GM13976 (cell line): ENCODE measurements around the gene ZDHHC11B.
"Not testable (repeated sequence)": the region's sequence is repeated elsewhere in the genome, so short reads cannot be mapped to it uniquely, and the experiment has no call there.

ENCODE experiments used
- DNase-seq: peaks from one replicate; pipeline ENCODE4 v3.0.0; 2012; ENCODE audit warnings: low spot score
- in situ Hi-C: fragments of 300-500 bp; cut with MboI; formaldehyde crosslinking; loops from one replicate; pipeline ENCODE4 v1.12.0; 2022; ENCODE audit warnings: low sequenced_read_pairs, mixed read lengths, inconsistent platforms; ENCODE audit not compliant: unreplicated experiment
- TF ChIP-seq, protein P1 (sequence below): IDR thresholded peaks from 2 replicates; pipeline ENCODE4 v1.5.1; 2012; ENCODE audit warnings: borderline replicate concordance, mild to moderate bottlenecking; ENCODE audit not compliant: insufficient read depth; ENCODE audit errors: extremely low read depth, missing control alignments, control extremely low read depth

Gene ZDHHC11B

DNA sequence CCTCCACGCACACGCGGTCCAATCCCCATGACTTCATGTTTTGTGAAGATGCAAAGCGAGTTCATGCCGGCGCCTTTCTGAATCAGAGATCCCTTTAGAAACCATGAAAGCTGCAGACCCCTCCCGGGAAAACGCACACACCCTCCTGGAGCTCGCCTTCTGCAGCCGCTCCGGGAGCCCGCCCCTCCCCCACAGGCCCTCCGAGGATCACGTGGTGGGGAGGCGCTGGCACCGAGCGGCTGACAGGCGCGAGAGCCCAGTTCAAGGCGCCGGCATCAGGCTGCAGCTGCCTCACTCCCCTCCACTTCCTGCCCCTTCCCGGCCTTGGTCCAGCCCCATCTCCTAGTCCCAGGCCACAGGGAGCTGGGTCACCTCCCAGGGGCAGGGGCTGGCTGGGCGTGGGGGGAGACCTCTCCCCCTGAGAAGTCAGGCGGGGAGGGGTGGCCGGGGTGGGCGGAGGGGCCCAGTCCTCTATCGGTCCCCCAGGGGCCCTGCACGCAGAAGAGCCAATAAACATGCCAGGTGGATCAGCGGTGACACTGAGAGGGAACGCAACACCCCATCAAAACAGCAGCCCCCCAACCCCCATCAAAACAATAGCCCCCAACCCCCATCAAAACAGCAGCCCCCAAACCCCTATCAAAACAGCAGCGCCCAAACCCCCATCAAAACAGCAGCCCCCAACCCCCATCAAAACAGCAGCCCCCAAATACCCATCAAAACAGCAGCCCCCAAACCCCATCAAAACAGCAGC is 1.3 kb downstream of the ZDHHC11B start:
- in situ Hi-C loops, DNase-seq: not testable (repeated sequence)

DNA sequence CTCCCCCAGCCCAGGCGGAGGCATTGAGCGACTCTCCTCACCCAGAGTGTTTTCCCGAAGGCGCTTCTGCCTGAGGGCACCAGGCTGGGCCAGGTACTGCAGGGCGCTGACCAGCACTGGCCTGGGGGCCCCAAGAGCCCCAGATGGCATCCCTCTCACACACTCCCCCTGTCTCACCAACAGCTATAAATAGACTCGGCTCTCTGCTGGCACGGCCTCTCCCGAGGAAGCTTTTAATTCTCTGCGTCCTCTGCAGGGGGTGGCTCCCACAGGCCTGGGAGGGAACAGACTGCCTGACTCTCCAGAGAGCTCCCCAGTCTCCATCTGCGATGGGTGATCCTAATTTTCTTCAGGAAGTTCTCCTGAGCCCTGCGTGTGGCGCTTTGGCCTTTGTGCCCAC is 2.2 kb downstream of the ZDHHC11B start:
- in situ Hi-C loops, DNase-seq: not testable (repeated sequence)

DNA sequence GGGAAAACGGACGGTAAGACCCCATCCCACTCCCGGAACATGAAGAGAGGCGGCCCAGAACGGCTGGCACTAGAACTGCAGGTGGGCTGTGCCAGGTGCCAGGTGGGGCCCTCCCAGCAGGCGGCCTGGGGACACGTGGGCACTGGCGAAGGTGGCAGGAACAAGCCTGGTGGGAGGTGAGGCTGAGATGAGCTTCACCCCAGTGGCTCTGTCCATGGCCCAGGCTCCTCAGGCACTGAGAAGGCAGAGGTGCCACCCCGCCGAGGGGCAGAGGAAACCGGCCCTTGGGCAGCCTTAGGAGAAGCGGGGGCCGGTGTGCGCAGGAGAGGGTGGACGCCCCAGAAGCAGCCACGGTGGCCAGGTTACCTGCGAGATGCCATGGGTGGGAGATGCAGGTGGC is 4.0 kb downstream of the ZDHHC11B start:
- in situ Hi-C loops, DNase-seq: not testable (repeated sequence)

DNA sequence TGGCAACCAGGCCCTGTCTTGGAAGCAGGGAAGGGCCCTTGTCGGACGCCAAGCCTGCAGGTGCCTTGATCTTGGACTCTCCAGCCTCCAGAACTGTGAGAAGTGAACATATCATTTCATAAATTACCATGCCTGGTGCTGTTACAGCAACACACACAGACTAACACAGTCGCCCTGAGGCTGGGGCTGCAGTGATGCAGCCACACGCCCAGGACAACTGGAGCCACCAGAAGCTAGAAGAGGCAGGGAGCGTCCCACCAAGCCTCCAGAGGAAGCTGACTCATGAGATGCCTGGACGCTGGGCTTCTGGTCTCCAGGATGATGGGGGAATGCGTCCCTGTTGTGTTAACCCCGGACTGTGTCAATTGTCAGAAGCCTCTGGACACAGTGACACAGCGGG is 5.6 kb downstream of the ZDHHC11B start:
- in situ Hi-C loops, DNase-seq: not testable (repeated sequence)

GRCh38 chr5:778421-778820 is 6.1 kb downstream of the ZDHHC11B start:
- in situ Hi-C loops, DNase-seq: not testable (repeated sequence)

- peak; percentile 14 for DNase-seq
- TF ChIP-seq, protein P1, sequence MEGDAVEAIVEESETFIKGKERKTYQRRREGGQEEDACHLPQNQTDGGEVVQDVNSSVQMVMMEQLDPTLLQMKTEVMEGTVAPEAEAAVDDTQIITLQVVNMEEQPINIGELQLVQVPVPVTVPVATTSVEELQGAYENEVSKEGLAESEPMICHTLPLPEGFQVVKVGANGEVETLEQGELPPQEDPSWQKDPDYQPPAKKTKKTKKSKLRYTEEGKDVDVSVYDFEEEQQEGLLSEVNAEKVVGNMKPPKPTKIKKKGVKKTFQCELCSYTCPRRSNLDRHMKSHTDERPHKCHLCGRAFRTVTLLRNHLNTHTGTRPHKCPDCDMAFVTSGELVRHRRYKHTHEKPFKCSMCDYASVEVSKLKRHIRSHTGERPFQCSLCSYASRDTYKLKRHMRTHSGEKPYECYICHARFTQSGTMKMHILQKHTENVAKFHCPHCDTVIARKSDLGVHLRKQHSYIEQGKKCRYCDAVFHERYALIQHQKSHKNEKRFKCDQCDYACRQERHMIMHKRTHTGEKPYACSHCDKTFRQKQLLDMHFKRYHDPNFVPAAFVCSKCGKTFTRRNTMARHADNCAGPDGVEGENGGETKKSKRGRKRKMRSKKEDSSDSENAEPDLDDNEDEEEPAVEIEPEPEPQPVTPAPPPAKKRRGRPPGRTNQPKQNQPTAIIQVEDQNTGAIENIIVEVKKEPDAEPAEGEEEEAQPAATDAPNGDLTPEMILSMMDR = no peak
- in situ Hi-C loops = no loop called here
These were observed 6.8 kb downstream of the ZDHHC11B start for GRCh38 chr5:777756-778161.

DNA sequence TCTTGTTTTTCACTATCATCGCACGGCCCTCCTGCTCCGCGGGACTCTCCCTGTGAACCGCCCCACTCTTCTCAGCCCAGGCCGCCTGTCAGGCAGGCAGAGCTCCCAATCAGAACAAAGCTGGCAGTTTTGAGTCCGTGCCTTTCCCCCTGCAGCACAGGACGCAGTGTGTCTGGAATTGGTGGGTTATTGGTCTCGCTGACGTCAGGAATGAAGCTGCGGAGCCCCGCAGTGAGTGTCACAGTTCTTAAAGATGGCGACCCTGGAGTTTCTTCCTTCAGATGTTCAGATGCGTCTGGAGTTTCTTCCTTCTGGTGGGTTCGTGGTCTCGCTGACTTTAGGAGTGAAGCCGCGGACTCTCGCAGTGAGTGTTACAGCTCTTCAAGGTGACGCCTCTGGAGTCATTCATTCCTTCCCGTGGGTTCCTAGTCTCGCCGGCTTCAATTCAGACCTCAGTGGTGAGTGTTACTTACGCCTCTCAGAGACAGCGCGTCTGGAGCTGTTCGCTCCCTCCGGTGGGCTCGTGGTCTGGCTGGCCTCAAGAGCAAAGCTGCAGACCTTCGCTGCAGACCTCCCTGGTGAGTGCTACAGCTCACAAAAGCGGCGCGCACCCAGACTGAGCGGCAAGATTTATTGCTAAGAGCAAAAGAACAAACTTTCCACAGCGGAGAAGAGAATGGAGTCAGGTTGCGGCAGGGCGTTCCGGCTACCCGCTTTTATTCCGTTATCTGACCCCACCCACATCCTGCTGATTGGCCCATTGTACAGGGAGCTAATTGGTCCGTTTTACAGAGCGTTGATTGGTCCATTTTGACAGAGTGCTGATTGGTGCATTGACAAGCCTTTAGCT is 7.4 kb downstream of the ZDHHC11B start:
- in situ Hi-C loops = no loop called here
- peak; percentile 31 for DNase-seq
- TF ChIP-seq, protein P1 = no peak

- peak; percentile 44 for DNase-seq
- in situ Hi-C loops = no loop called here
- TF ChIP-seq, protein P1 = no peak
These were observed 8.3 kb downstream of the ZDHHC11B start for GRCh38 chr5:775961-776861.

GRCh38 chr5:775595-775960 is 9.0 kb downstream of the ZDHHC11B start:
- DNase-seq, in situ Hi-C loops: not testable (repeated sequence)

DNA sequence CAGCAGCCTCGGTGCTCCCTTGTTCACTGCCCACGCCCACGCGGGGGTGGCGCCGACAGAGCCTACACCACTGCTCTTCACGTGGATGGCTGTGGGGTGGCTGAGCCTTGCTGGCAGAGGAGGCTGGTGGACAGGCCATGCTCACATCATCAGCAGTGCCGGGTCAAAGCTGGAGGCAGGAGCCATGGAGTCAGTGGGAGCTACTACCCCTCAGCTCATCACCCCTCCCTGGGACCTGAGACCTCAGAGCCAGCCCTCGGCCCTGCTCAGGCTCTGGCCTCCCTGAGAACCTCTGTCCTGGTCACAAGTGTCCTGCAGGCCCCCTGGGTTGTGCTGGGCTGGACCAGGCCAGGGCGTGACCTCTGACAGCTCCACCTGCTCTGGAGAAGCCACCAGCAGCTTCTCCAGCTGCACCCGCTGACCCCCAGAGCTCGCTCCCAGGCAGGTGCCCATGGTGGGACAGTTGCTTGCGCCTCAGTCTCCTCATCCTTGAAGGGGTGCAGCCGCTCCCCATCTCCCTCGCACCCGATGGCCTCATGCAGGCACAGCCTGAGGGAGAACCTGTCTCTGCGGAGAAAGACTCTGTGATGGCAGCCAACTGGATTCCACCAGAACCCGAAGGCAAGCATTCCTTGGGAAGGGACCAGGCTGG is 9.5 kb downstream of the ZDHHC11B start:
- DNase-seq = peak; percentile 34
- in situ Hi-C loops = not testable (repeated sequence)

DNA sequence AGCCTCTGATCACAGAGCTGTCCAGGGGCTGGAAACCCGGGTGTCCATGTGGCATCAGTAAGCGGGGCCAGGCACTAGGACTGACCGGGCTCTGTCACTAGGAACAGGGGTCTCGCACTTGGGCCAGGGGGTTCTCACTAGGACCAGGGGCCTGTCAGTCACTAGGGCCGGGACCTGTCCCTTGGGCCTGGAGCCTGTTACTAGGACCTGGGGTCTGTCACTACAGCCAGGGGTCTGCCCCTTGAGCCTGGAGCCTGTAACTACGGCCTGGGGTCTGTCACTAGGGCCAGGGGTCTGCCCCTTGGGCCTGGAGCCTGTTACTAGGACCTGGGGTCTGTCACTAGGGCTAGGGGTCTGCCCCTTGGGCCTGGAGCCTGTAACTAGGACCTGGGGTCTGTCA is 10.2 kb downstream of the ZDHHC11B start:
- DNase-seq = peak; percentile 27
- in situ Hi-C loops = not testable (repeated sequence)
